Activated B cell treated with CpG ODN at 0.5 μM for 24 hours (primary cell): Measurements from ENCODE around the gene OR2B6. TPM values are rescaled to one million over a fixed set of nuclear protein-coding genes. Genes with fewer than 3 reads are reported as not detected.

ENCODE experiments used
- ATAC-seq: fragments of 200-7000 bp; cut with Tn5 transposase; one replicate; pipeline ENCODE4 v1.10.0; 2021; ENCODE audit warnings: low read depth, mild to moderate bottlenecking, moderate library complexity
- CTCF ChIA-PET: fragments of 350-600 bp; sonication (Branson Sonifier 250); formaldehyde crosslinking; loops from one replicate; lab custom pipeline; 2021; ENCODE audit warnings: antibody characterized with exemption; lab: Charles Lee
- POLR2A ChIA-PET: fragments of 350-600 bp; sonication (Branson Sonifier 250); formaldehyde crosslinking; loops from one replicate; lab custom pipeline; 2021; ENCODE audit warnings: antibody characterized with exemption; lab: Charles Lee
- DNase-seq: peaks from one replicate; pipeline ENCODE4 v3.0.0; 2022
- H3K27ac Mint-ChIP-seq: one replicate; pipeline ENCODE4 v1.8.0; 2020; ENCODE audit warnings: mixed read lengths
- H3K27me3 Mint-ChIP-seq: one replicate; pipeline ENCODE4 v1.8.0; 2021; ENCODE audit warnings: mixed read lengths
- H3K36me3 Mint-ChIP-seq: one replicate; pipeline ENCODE4 v1.8.0; 2021; ENCODE audit warnings: low read depth, mixed read lengths
- H3K4me1 Mint-ChIP-seq: one replicate; pipeline ENCODE4 v1.8.0; 2021; ENCODE audit warnings: mixed read lengths
- H3K4me3 Mint-ChIP-seq: one replicate; pipeline ENCODE4 v1.8.0; 2020; ENCODE audit warnings: mild to moderate bottlenecking, mixed read lengths
- H3K9me3 Mint-ChIP-seq: one replicate; pipeline ENCODE4 v1.8.0; 2020; ENCODE audit warnings: mixed read lengths
- CTCF ChIP-seq: fragments of 200-600 bp; IDR thresholded peaks from one replicate; pipeline ENCODE4 v1.8.0; 2022; ENCODE audit warnings: antibody characterized with exemption, mild to moderate bottlenecking
- intact Hi-C: fragments of 100-400 bp; cut with micrococcal nuclease; formaldehyde crosslinking; loops from one replicate; pipeline ENCODE4 v1.15.1; 2024
- total RNA-seq: library from RNA; stranded (reverse); gene quantifications from 2 replicates; pipeline ENCODE4 v1.2.3, GENCODE V29; 2022

Gene OR2B6
- total RNA-seq, 1 donor from 2014 or later, result not detected

- no peak for TF ChIP-seq CTCF
- peaks cover 4% of the 10 kb centered on the region for H3K9me3 Mint-ChIP-seq
- no peak overlapping the region for H3K4me3 Mint-ChIP-seq
- H3K27me3 Mint-ChIP-seq, result no peaks in the 10 kb centered on the region
- ATAC-seq (no peak), DNase-seq (no peak)
- H3K27ac Mint-ChIP-seq, result no peak overlapping the region
- peaks cover 11% of the 10 kb centered on the region for H3K4me1 Mint-ChIP-seq
- intact Hi-C loops, result no loop called here
- ChIA-PET CTCF (no interaction called here), POLR2A (no interaction called here)
- no peaks in the 10 kb centered on the region for H3K36me3 Mint-ChIP-seq
Observed at GRCh38 chr6:28003661-28004060, 46.6 kb downstream of the OR2B6 start.

GRCh38 chr6:28004350-28005151, 47.5 kb downstream of the OR2B6 start:
- intact Hi-C loops, result no loop called here
- CTCF ChIA-PET, result no interaction called here
- Mint-ChIP-seq H3K27ac (no peak overlapping the region), H3K27me3 (no peaks in the 10 kb centered on the region), H3K4me3 (no peak overlapping the region), H3K9me3 (peaks cover 5% of the 10 kb centered on the region), H3K4me1 (peaks cover 17% of the 10 kb centered on the region), H3K36me3 (no peaks in the 10 kb centered on the region)
- POLR2A ChIA-PET, result no interaction called here
- no peak for ATAC-seq
- no peak for DNase-seq
- no peak for TF ChIP-seq CTCF

GRCh38 chr6:28005152-28005890, 48.3 kb downstream of the OR2B6 start:
- Mint-ChIP-seq H3K36me3 (no peaks in the 10 kb centered on the region), H3K4me3 (no peak overlapping the region), H3K27ac (no peak overlapping the region), H3K9me3 (peaks cover 5% of the 10 kb centered on the region), H3K4me1 (peaks cover 21% of the 10 kb centered on the region), H3K27me3 (no peaks in the 10 kb centered on the region)
- DNase-seq (no peak), ATAC-seq (no peak)
- no peak for TF ChIP-seq CTCF
- intact Hi-C loops, result no loop called here
- POLR2A ChIA-PET, result no interaction called here
- CTCF ChIA-PET, result no interaction called here

- ChIA-PET CTCF (no interaction called here), POLR2A (no interaction called here)
- no peaks in the 10 kb centered on the region for H3K27me3 Mint-ChIP-seq
- ATAC-seq, result no peak
- no peaks in the 10 kb centered on the region for H3K36me3 Mint-ChIP-seq
- H3K4me3 Mint-ChIP-seq, result no peak overlapping the region
- TF ChIP-seq CTCF, result no peak
- peaks cover 10% of the 10 kb centered on the region for H3K9me3 Mint-ChIP-seq
- intact Hi-C loops, result no loop called here
- peaks cover 28% of the 10 kb centered on the region for H3K4me1 Mint-ChIP-seq
- no peak for DNase-seq
- H3K27ac Mint-ChIP-seq, result no peak overlapping the region
Observed at GRCh38 chr6:28005975-28006374, 48.9 kb downstream of the OR2B6 start.

Other genes starting within 250 kb of the OR2B6 start
- gene OR2B2, start 44.8 kb upstream of the OR2B6 start, total RNA-seq, result not detected in 2 replicates
- gene ZNF165, start 123.3 kb downstream of the OR2B6 start, total RNA-seq, result 6.0 and 6.3 TPM in 2 replicates
- 10.6 and 12.6 TPM in 2 replicates for gene ZSCAN16, start 167.4 kb downstream of the OR2B6 start, total RNA-seq
- 38.9 and 40.2 TPM in 2 replicates for gene ZKSCAN8, start 184.6 kb downstream of the OR2B6 start, total RNA-seq